Nephron progenitor cell (in vitro differentiated cells): ENCODE measurements around the gene MEX3C.

Source experiments
- DNase-seq: peaks from one replicate; pipeline ENCODE4 v3.0.0; 2021
- H3K27ac Mint-ChIP-seq: 2 replicates; pipeline ENCODE4 v1.8.0; 2021; ENCODE audit warnings: mild to moderate bottlenecking, moderate library complexity, mixed read lengths
- H3K27me3 Mint-ChIP-seq: 2 replicates; pipeline ENCODE4 v1.8.0; 2021; ENCODE audit warnings: mild to moderate bottlenecking, low read depth, mixed read lengths; ENCODE audit not compliant: poor library complexity
- H3K36me3 Mint-ChIP-seq: 2 replicates; pipeline ENCODE4 v1.8.0; 2021; ENCODE audit warnings: low read depth, mixed read lengths
- H3K4me1 Mint-ChIP-seq: 2 replicates; pipeline ENCODE4 v1.8.0; 2021; ENCODE audit warnings: mixed read lengths
- H3K4me3 Mint-ChIP-seq: 2 replicates; pipeline ENCODE4 v1.8.0; 2021; ENCODE audit warnings: mild to moderate bottlenecking, moderate library complexity, mixed read lengths
- H3K9me3 Mint-ChIP-seq: 2 replicates; pipeline ENCODE4 v1.8.0; 2021; ENCODE audit warnings: mild to moderate bottlenecking, moderate library complexity, mixed read lengths
- TF ChIP-seq, protein P1 (sequence below): fragments of 200-600 bp; sonication (generic); IDR thresholded peaks from 2 replicates; pipeline ENCODE4 v1.5.0; 2021; ENCODE audit warnings: antibody characterized with exemption

MEX3C gene

DNA sequence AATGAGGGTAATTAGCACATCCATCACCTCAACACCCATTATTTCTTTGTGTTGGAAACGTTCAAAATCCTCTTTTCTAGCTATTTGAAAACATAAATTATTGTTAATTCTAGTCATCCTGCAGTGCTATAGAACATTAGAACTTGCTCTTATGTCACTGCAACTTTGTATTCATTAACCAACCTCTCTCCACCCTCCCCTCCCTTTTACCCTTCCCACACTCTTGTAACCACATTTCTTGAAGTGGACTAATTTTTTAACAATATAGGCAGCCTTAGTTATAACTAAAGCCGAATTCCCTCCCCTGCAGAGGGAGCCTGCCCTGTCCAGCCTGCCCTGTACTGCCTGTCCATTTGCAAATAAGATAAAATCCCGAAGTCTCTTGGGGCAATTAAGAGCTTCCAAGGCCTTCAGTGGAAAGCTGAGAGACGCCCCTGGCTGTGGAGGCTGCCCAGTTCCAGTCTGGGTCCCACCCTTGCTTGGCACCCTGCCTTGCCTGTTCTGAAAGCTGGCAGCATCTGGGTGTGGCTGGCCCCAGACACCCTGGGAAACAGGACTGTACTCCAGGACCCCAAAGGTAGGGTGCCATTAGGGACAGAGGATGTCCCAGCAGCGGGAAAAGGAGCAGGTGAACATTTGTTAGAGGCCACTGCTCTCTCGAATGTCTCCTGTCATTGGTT, 65.1 kb downstream of the MEX3C start:
- H3K27me3 Mint-ChIP-seq, result no peaks in the 10 kb centered on the region
- TF ChIP-seq, protein P1, sequence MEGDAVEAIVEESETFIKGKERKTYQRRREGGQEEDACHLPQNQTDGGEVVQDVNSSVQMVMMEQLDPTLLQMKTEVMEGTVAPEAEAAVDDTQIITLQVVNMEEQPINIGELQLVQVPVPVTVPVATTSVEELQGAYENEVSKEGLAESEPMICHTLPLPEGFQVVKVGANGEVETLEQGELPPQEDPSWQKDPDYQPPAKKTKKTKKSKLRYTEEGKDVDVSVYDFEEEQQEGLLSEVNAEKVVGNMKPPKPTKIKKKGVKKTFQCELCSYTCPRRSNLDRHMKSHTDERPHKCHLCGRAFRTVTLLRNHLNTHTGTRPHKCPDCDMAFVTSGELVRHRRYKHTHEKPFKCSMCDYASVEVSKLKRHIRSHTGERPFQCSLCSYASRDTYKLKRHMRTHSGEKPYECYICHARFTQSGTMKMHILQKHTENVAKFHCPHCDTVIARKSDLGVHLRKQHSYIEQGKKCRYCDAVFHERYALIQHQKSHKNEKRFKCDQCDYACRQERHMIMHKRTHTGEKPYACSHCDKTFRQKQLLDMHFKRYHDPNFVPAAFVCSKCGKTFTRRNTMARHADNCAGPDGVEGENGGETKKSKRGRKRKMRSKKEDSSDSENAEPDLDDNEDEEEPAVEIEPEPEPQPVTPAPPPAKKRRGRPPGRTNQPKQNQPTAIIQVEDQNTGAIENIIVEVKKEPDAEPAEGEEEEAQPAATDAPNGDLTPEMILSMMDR, result no peak
- no peaks in the 10 kb centered on the region for H3K4me1 Mint-ChIP-seq
- no peaks in the 10 kb centered on the region for H3K9me3 Mint-ChIP-seq
- DNase-seq, result no peak
- no peak overlapping the region for H3K27ac Mint-ChIP-seq
- no peak overlapping the region for H3K4me3 Mint-ChIP-seq
- no peaks in the 10 kb centered on the region for H3K36me3 Mint-ChIP-seq

GRCh38 chr18:51128533-51128932, 68.9 kb downstream of the MEX3C start:
- H3K4me3 Mint-ChIP-seq, result no peak overlapping the region
- no peak overlapping the region for H3K27ac Mint-ChIP-seq
- no peaks in the 10 kb centered on the region for H3K36me3 Mint-ChIP-seq
- H3K27me3 Mint-ChIP-seq, result no peaks in the 10 kb centered on the region
- no peak for DNase-seq
- peaks cover 4% of the 10 kb centered on the region for H3K9me3 Mint-ChIP-seq
- H3K4me1 Mint-ChIP-seq, result no peaks in the 10 kb centered on the region
- TF ChIP-seq, protein P1, result no peak

- no peak overlapping the region for H3K27ac Mint-ChIP-seq
- TF ChIP-seq, protein P1, result no peak
- no peaks in the 10 kb centered on the region for H3K27me3 Mint-ChIP-seq
- no peaks in the 10 kb centered on the region for H3K4me1 Mint-ChIP-seq
- no peaks in the 10 kb centered on the region for H3K36me3 Mint-ChIP-seq
- H3K9me3 Mint-ChIP-seq, result peaks cover 7% of the 10 kb centered on the region
- no peak overlapping the region for H3K4me3 Mint-ChIP-seq
- no peak for DNase-seq
Observed at GRCh38 chr18:51127664-51128063, 69.8 kb downstream of the MEX3C start.

DNA sequence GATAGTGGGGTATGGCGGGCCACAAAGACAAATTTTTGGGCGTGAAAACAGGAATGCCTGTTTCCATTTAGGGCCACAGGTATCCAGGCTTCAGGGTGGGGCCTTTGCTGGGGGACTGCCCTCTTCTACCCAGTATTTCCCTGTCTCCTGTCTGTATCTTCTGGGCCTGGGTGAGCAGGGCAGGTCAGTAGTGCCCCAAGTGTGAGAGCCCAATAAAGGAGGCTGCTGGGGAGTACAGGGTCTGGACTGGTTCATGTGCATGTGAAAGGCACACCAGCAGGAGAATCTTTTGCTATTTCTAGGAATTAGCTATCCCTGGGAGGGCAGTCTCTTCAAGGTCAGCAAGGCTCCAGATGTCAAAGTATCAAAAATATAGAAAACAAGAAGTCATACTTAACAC, 71.5 kb downstream of the MEX3C start:
- no peak for DNase-seq
- Mint-ChIP-seq H3K27ac (no peak overlapping the region), H3K4me1 (no peaks in the 10 kb centered on the region), H3K9me3 (peaks cover 17% of the 10 kb centered on the region), H3K27me3 (no peaks in the 10 kb centered on the region), H3K4me3 (no peak overlapping the region), H3K36me3 (peaks cover 4% of the 10 kb centered on the region)
- TF ChIP-seq, protein P1, result no peak
